ENCODE results near the gene SLC38A10.
"Not testable (repeated sequence)": the region's sequence is repeated elsewhere in the genome, so short reads cannot be mapped to it uniquely, and the experiment has no call there.

Gene SLC38A10

GRCh38 chr17:81232616-81233241 lies 62.4 kb downstream of the SLC38A10 start:
- DNase-seq (ENCODE audit: low read depth in 4 of 4, low spot score in 1 of 4): no peak

GRCh38 chr17:81231766-81232581 lies 63.1 kb downstream of the SLC38A10 start:
- DNase-seq (ENCODE audit: low read depth in 4 of 4, low spot score in 1 of 4): no peak

- DNase-seq (ENCODE audit: low read depth in 4 of 4, low spot score in 1 of 4): no peak
Measured at GRCh38 chr17:81231121-81231645, 63.9 kb downstream of the SLC38A10 start.

- no peak for DNase-seq (ENCODE audit: low read depth in 4 of 4, low spot score in 1 of 4)
Measured at GRCh38 chr17:81230043-81230820, 64.9 kb downstream of the SLC38A10 start.

GRCh38 chr17:81229666-81229920 lies 65.5 kb downstream of the SLC38A10 start:
- no peak for DNase-seq (ENCODE audit: low read depth in 4 of 4, low spot score in 1 of 4)

GRCh38 chr17:81228834-81229665 lies 66.1 kb downstream of the SLC38A10 start:
- no peak for DNase-seq (ENCODE audit: low read depth in 4 of 4, low spot score in 1 of 4)

- DNase-seq (ENCODE audit: low read depth in 4 of 4, low spot score in 1 of 4): no peak
Measured at GRCh38 chr17:81228420-81228819, 66.7 kb downstream of the SLC38A10 start.

- not testable (repeated sequence) for DNase-seq (ENCODE audit: low read depth in 4 of 4, low spot score in 1 of 4)
Measured at GRCh38 chr17:81227630-81228029, 67.5 kb downstream of the SLC38A10 start.

GRCh38 chr17:81223762-81224130 lies 71.4 kb downstream of the SLC38A10 start:
- no peak for DNase-seq (ENCODE audit: low read depth in 4 of 4, low spot score in 1 of 4)

DNA sequence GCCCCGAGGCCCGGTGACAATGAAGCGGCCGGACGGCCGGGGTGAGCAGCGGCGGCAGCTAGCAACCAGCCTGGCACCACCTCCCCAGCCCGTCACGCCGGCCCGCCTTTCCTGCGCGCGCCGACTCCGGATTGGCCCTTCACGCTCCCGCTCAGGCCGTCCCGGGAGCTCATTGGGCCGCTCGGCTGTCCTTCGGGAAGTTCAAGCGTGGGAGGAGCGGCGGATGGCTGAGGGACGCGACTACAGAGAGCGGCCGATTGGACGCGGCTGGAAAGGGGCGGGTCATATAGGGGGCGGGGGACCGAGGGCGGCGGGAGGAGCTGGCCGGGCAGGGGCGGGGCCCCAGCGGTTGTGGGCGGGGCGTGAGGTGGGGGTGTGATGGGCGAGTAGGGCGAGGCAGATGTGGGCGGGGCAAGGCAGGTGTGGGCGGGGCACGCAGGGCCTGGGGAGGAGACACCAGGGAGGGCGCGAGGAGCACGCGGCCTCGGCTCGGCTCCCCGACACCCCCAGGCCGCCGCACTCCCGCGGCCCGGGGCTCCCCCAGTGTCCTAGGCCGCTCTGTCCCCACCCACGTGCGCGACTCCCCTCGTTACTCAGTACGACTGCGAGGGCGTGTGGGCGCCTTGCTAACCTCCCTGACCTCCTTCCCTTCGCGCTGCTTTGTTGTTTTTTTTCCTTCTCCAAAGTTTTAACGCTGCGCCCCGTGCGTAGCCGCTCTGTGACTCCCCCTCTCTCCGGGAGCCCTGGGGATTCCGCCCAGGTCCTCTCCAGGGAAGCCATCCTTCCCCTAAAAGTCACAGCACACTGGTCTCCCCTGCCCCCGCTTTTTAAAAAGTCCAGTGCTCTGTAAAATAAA lies 72.0 kb downstream of the SLC38A10 start, which contains the start of gene CEP131:
Gene CEP131, minus strand, starts transcription at position 60 of the 856 bp plus-strand sequence. CDS start 2,909 bp downstream, outside the sequence.
- DNase-seq (ENCODE audit: low read depth in 4 of 4, low spot score in 1 of 4): peak; percentile 99 to 100 (median 100)

- DNase-seq (ENCODE audit: low read depth in 4 of 4, low spot score in 1 of 4): no peak
Measured at GRCh38 chr17:81222620-81222905, 72.5 kb downstream of the SLC38A10 start.

DNA sequence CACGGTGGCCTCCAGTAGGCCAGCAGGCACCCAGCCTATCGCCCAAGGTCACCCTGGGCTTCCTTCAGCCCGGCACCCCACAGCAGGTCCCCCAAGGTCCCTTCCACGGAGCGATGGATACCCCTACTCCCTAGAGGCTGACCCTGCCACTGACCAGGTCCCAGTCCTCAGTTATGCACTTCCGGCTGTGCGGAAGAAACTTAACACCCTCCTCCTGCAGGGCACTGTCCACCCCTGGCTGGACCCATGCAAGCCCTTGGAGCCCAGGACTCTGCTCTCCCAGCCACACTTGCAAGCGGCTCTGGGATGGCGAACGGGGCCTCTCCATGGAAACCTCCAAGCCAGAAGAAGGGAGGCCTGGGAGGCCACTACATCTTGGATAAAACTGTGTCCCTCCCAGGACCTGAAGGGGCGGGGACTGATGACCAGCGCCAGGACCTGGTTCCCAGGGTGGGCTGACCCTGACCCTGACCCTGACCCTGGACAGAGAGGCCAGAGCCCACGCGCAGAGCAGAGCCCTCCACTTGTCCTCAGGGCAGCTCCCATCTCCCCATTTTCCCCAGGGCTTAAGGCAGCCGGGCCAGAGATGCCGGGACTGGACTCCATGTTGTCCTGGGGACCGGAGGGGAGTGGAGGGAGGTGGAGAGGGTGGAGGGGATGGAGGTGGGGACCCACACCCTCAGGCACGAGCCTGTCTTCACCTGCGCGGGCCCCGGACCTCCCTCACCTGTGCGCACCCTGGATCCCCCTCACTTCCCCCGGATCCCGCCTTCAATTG lies 73.1 kb downstream of the SLC38A10 start:
- no peak for DNase-seq (ENCODE audit: low read depth in 4 of 4, low spot score in 1 of 4)

- no peak for DNase-seq (ENCODE audit: low read depth in 4 of 4, low spot score in 1 of 4)
Measured at GRCh38 chr17:81221371-81221841, 73.7 kb downstream of the SLC38A10 start.

- no peak for DNase-seq (ENCODE audit: low read depth in 4 of 4, low spot score in 1 of 4)
Measured at GRCh38 chr17:81219476-81220180, 75.5 kb downstream of the SLC38A10 start.

GRCh38 chr17:81218991-81219390 lies 76.1 kb downstream of the SLC38A10 start:
- no peak for DNase-seq (ENCODE audit: low read depth in 4 of 4, low spot score in 1 of 4)

- no peak for DNase-seq (ENCODE audit: low read depth in 4 of 4, low spot score in 1 of 4)
Measured at GRCh38 chr17:81218459-81218858, 76.6 kb downstream of the SLC38A10 start.

GRCh38 chr17:81217491-81217890 lies 77.6 kb downstream of the SLC38A10 start:
- no peak for DNase-seq (ENCODE audit: low read depth in 4 of 4, low spot score in 1 of 4)

- no peak for DNase-seq (ENCODE audit: low read depth in 4 of 4, low spot score in 1 of 4)
Measured at GRCh38 chr17:81213978-81214377, 81.1 kb downstream of the SLC38A10 start.

- no peak for DNase-seq (ENCODE audit: low read depth in 4 of 4, low spot score in 1 of 4)
Measured at GRCh38 chr17:81212365-81212764, 82.7 kb downstream of the SLC38A10 start.
